Adipose tissue (tissue), 3 donors: ENCODE data around the gene IRX6. TPM values are rescaled to one million over a fixed set of nuclear protein-coding genes. Genes with fewer than 3 reads are reported as not detected.

Experiments used
- H3K27ac ChIP-seq: one replicate; pipeline ENCODE4 v1.5.1; 2013; ENCODE audit warnings: low read depth, low read length
- WGBS, 3 donors: extraction: QIAGEN DNeasy Blood & Tissue Kit; methylation state at CpG; one replicate each; pipeline ENCODE4 v1.1.7; 2013; 5-methylcytosine and 5-hydroxymethylcytosine counted together
- polyA plus RNA-seq, 3 donors: library from polyadenylated mRNA; stranded (reverse); fragments of 200-250 nt; gene quantifications; one replicate each; pipeline ENCODE4 v1.2.3, GENCODE V29; 2013
- donor health status: healthy with polysubstance abuse.
- donor health status: Bipolar disorder and iron deficiency.
- donor health status: healthy.

IRX6 gene
- polyA plus RNA-seq, 3 donors = 0.51 to 7.3 (median 2.7) TPM

- 41 to 50% (median 45%) methylated on average over 11 of the region's 11 CpGs for WGBS, 3 donors
- H3K27ac ChIP-seq = no peak overlapping the region
These were observed 22.5 kb upstream of the IRX6 start for GRCh38 chr16:55301385-55302008.

- 26 to 42% (median 36%) methylated on average over 6 of the region's 6 CpGs for WGBS, 3 donors
- no peak overlapping the region for H3K27ac ChIP-seq
These were observed 21.4 kb upstream of the IRX6 start for GRCh38 chr16:55302635-55303034.

GRCh38 chr16:55308973-55309372, 15.0 kb upstream of the IRX6 start:
- 71 to 79% (median 77%) methylated on average over 2 of the region's 2 CpGs for WGBS, 3 donors
- no peak overlapping the region for H3K27ac ChIP-seq

GRCh38 chr16:55322327-55322726, 1.7 kb upstream of the IRX6 start:
- 66 to 75% (median 68%) methylated on average over 2 of the region's 2 CpGs for WGBS, 3 donors
- H3K27ac ChIP-seq = no peak overlapping the region

- H3K27ac ChIP-seq = no peak overlapping the region
- 0 to 2% (median 1%) methylated on average over 65 to 70 of the region's 70 CpGs for WGBS, 3 donors
These were observed 479 bp downstream of the IRX6 start for GRCh38 chr16:55324285-55325079.

GRCh38 chr16:55325080-55325447, 1.1 kb downstream of the IRX6 start:
- no peak overlapping the region for H3K27ac ChIP-seq

GRCh38 chr16:55325458-55326109, 1.6 kb downstream of the IRX6 start:
- WGBS, 3 donors = 10 to 16% (median 14%) methylated on average over 12 of the region's 12 CpGs
- no peak overlapping the region for H3K27ac ChIP-seq

More at GRCh38 chr16:55325080-55325447, 1.1 kb downstream of the IRX6 start:
- WGBS, 3 donors = 2 to 5% (median 4%) methylated on average over 13 of the region's 13 CpGs

- H3K27ac ChIP-seq = no peak overlapping the region
- 3 to 33% (median 21%) methylated on average over 20 to 21 of the region's 21 CpGs for WGBS, 3 donors
These were observed 2.5 kb downstream of the IRX6 start for GRCh38 chr16:55326261-55327092.

- H3K27ac ChIP-seq = no peak overlapping the region
- 7 to 23% (median 12%) methylated on average over 53 to 55 of the region's 55 CpGs for WGBS, 3 donors
These were observed 4.9 kb downstream of the IRX6 start for GRCh38 chr16:55328611-55329569.

- no peak overlapping the region for H3K27ac ChIP-seq
- 24 to 51% (median 37%) methylated on average over 8 of the region's 8 CpGs for WGBS, 3 donors
These were observed 5.9 kb downstream of the IRX6 start for GRCh38 chr16:55329791-55330428.

GRCh38 chr16:55330781-55331647, 7.0 kb downstream of the IRX6 start:
- WGBS, 3 donors = 3 to 16% (median 10%) methylated on average over 53 of the region's 53 CpGs
- H3K27ac ChIP-seq = no peak overlapping the region

GRCh38 chr16:55331648-55332185, 7.7 kb downstream of the IRX6 start:
- 10 to 15% (median 14%) methylated on average over 28 of the region's 28 CpGs for WGBS, 3 donors
- H3K27ac ChIP-seq = no peak overlapping the region

- H3K27ac ChIP-seq = no peak overlapping the region
- 38 to 63% (median 45%) methylated on average over 2 of the region's 2 CpGs for WGBS, 3 donors
These were observed 9.7 kb downstream of the IRX6 start for GRCh38 chr16:55333684-55334083.

- 34 to 54% (median 38%) methylated on average over 5 of the region's 5 CpGs for WGBS, 3 donors
- no peak overlapping the region for H3K27ac ChIP-seq
These were observed 14.6 kb downstream of the IRX6 start for GRCh38 chr16:55338646-55339045.

- WGBS, 3 donors = 70 to 90% (median 83%) methylated on average over 1 of the region's 1 CpG
- H3K27ac ChIP-seq = no peak overlapping the region
These were observed 16.4 kb downstream of the IRX6 start for GRCh38 chr16:55340445-55340844.

- 76 to 87% (median 80%) methylated on average over 4 of the region's 4 CpGs for WGBS, 3 donors
- no peak overlapping the region for H3K27ac ChIP-seq
These were observed 17.7 kb downstream of the IRX6 start for GRCh38 chr16:55341681-55342080.
